ENCODE measurements around the gene ARHGEF11. TPM values are rescaled to one million over a fixed set of nuclear protein-coding genes. Genes with fewer than 3 reads are reported as not detected.

ARHGEF11 gene
- total RNA-seq, 1 experiment from 2014 or later, result 38.1 TPM

GRCh38 chr1:156937883-156938282 is 107.7 kb downstream of the ARHGEF11 start:
- CTCF ChIA-PET, result interaction anchor here (1.1 to 2.2 kb wide), 3 partner anchors 10 to 136 kb away, joined by 3 to 7 read pairs (median 6); no protein-coding TSS in a partner anchor
- ATAC-seq (no peak), DNase-seq (ENCODE audit: low spot score) (no peak)
- Mint-ChIP-seq H3K36me3 (peaks cover 35% of the 10 kb centered on the region), H3K27ac (no peak overlapping the region), H3K27me3 (ENCODE audit: low read depth) (no peaks in the 10 kb centered on the region), H3K4me3 (no peak overlapping the region), H3K9me3 (no peaks in the 10 kb centered on the region), H3K4me1 (peaks cover 15% of the 10 kb centered on the region)
- no peak for TF ChIP-seq EMX1 (CRISPR knock-in tag; IDR thresholded peaks at IDR 0.05)
- TF ChIP-seq IRF2 (CRISPR knock-in tag; IDR thresholded peaks at IDR 0.05; ENCODE audit: borderline replicate concordance, low read depth), result no peak
- POLR2A ChIA-PET, result no interaction called here

DNA sequence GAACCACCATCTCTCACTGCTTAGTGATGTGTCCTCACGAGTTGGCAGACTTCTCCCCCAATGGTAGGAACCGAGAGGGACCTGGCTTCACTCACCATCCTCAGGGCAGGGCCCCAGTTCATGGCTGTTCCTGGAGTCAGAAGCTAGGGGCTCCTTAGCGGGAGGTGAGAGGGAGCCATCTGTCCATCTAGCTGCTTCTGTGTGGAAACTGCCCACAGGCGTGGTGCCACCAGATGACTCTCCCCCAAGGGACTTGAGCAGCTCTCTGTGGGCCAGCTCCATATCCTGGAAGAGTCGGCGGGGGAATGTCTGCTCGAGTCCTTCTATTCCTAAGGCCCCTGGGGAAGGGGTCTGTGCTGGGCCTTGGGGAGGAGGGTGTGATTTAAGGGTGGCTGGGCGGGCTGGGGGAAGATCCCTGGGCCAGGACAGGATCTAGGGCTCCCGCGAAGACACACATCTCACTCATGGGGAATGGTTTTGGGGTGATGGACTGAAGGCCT is 108.8 kb downstream of the ARHGEF11 start:
- TF ChIP-seq, protein P1, sequence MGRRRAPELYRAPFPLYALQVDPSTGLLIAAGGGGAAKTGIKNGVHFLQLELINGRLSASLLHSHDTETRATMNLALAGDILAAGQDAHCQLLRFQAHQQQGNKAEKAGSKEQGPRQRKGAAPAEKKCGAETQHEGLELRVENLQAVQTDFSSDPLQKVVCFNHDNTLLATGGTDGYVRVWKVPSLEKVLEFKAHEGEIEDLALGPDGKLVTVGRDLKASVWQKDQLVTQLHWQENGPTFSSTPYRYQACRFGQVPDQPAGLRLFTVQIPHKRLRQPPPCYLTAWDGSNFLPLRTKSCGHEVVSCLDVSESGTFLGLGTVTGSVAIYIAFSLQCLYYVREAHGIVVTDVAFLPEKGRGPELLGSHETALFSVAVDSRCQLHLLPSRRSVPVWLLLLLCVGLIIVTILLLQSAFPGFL (CRISPR knock-in tag; IDR thresholded peaks at IDR 0.05; ENCODE audit: borderline replicate concordance), result no peak
- TF ChIP-seq NR3C1 (CRISPR knock-in tag; conservative IDR thresholded peaks at IDR 0.05; ENCODE audit: low read depth) (no peak), SMAD4 (CRISPR knock-in tag; IDR thresholded peaks at IDR 0.05) (no peak), TP53 (CRISPR knock-in tag; IDR thresholded peaks at IDR 0.05) (no peak), AR (CRISPR knock-in tag; IDR thresholded peaks at IDR 0.05) (no peak), ETV6 (CRISPR knock-in tag; IDR thresholded peaks at IDR 0.05) (no peak)
- Mint-ChIP-seq H3K4me1 (peaks cover 17% of the 10 kb centered on the region), H3K27me3 (ENCODE audit: low read depth) (no peaks in the 10 kb centered on the region), H3K36me3 (peaks cover 27% of the 10 kb centered on the region), H3K9me3 (no peaks in the 10 kb centered on the region), H3K4me3 (no peak overlapping the region), H3K27ac (no peak overlapping the region)
- CTCF ChIA-PET, result interaction anchor here (0.7 to 2.2 kb wide), 5 partner anchors 9 to 137 kb away, joined by 3 to 6 read pairs (median 4); partner anchors contain the start of gene LRRC71
- no peak for DNase-seq (ENCODE audit: low spot score)
- ATAC-seq, result no peak
- POLR2A ChIA-PET, result no interaction called here

DNA sequence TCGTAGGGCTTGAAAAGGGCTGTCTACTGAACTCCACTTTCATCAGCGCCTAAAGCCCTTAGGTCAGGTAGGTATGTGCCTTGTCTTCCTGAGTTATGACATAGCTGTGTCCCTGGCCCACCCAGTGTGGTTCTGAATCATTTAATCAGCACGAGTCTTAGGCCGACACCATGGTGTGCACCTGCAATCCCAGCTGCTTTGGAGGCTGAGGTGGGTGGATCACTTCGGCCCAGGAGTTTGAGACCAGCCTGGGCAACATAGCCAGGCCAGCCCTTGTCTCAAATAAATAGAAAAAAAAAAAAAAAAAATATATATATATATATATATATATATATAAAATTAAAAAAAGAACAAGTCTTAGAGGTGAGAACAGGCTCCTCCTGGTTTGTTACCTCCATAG is 109.4 kb downstream of the ARHGEF11 start:
- Mint-ChIP-seq H3K4me1 (peaks cover 17% of the 10 kb centered on the region), H3K27me3 (ENCODE audit: low read depth) (peaks cover 4% of the 10 kb centered on the region), H3K4me3 (no peak overlapping the region), H3K9me3 (no peaks in the 10 kb centered on the region), H3K27ac (no peak overlapping the region), H3K36me3 (peaks cover 26% of the 10 kb centered on the region)
- ChIA-PET POLR2A (no interaction called here), CTCF (interaction anchor here (0.7 to 1.4 kb wide), 4 partner anchors 8 to 138 kb away, joined by 3 to 6 read pairs (median 4); partner anchors contain the start of gene LRRC71)
- ATAC-seq (no peak), DNase-seq (ENCODE audit: low spot score) (no peak)
- TF ChIP-seq IRF2 (CRISPR knock-in tag; IDR thresholded peaks at IDR 0.05; ENCODE audit: borderline replicate concordance, low read depth) (no peak), ZNF138 (CRISPR knock-in tag; conservative IDR thresholded peaks at IDR 0.05) (no peak), ETV6 (CRISPR knock-in tag; IDR thresholded peaks at IDR 0.05) (no peak), GABPB1 (CRISPR knock-in tag; IDR thresholded peaks at IDR 0.05) (no peak), IRF1 (CRISPR knock-in tag; IDR thresholded peaks at IDR 0.05) (no peak), ESRRA (CRISPR knock-in tag; IDR thresholded peaks at IDR 0.05; ENCODE audit: borderline replicate concordance) (no peak)
- TF ChIP-seq, protein P2, sequence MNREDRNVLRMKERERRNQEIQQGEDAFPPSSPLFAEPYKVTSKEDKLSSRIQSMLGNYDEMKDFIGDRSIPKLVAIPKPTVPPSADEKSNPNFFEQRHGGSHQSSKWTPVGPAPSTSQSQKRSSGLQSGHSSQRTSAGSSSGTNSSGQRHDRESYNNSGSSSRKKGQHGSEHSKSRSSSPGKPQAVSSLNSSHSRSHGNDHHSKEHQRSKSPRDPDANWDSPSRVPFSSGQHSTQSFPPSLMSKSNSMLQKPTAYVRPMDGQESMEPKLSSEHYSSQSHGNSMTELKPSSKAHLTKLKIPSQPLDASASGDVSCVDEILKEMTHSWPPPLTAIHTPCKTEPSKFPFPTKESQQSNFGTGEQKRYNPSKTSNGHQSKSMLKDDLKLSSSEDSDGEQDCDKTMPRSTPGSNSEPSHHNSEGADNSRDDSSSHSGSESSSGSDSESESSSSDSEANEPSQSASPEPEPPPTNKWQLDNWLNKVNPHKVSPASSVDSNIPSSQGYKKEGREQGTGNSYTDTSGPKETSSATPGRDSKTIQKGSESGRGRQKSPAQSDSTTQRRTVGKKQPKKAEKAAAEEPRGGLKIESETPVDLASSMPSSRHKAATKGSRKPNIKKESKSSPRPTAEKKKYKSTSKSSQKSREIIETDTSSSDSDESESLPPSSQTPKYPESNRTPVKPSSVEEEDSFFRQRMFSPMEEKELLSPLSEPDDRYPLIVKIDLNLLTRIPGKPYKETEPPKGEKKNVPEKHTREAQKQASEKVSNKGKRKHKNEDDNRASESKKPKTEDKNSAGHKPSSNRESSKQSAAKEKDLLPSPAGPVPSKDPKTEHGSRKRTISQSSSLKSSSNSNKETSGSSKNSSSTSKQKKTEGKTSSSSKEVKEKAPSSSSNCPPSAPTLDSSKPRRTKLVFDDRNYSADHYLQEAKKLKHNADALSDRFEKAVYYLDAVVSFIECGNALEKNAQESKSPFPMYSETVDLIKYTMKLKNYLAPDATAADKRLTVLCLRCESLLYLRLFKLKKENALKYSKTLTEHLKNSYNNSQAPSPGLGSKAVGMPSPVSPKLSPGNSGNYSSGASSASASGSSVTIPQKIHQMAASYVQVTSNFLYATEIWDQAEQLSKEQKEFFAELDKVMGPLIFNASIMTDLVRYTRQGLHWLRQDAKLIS (CRISPR knock-in tag; IDR thresholded peaks at IDR 0.05; ENCODE audit: borderline replicate concordance), result no peak
- TF ChIP-seq, protein P3, sequence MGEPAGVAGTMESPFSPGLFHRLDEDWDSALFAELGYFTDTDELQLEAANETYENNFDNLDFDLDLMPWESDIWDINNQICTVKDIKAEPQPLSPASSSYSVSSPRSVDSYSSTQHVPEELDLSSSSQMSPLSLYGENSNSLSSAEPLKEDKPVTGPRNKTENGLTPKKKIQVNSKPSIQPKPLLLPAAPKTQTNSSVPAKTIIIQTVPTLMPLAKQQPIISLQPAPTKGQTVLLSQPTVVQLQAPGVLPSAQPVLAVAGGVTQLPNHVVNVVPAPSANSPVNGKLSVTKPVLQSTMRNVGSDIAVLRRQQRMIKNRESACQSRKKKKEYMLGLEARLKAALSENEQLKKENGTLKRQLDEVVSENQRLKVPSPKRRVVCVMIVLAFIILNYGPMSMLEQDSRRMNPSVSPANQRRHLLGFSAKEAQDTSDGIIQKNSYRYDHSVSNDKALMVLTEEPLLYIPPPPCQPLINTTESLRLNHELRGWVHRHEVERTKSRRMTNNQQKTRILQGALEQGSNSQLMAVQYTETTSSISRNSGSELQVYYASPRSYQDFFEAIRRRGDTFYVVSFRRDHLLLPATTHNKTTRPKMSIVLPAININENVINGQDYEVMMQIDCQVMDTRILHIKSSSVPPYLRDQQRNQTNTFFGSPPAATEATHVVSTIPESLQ (CRISPR knock-in tag; IDR thresholded peaks at IDR 0.05), result no peak
- TF ChIP-seq, protein P4, sequence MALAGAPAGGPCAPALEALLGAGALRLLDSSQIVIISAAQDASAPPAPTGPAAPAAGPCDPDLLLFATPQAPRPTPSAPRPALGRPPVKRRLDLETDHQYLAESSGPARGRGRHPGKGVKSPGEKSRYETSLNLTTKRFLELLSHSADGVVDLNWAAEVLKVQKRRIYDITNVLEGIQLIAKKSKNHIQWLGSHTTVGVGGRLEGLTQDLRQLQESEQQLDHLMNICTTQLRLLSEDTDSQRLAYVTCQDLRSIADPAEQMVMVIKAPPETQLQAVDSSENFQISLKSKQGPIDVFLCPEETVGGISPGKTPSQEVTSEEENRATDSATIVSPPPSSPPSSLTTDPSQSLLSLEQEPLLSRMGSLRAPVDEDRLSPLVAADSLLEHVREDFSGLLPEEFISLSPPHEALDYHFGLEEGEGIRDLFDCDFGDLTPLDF (CRISPR knock-in tag; IDR thresholded peaks at IDR 0.05), result no peak
